ENCODE results near the gene ZACN.
A peak's percentile ranks its signal among the peaks of the same experiment; 100 is the strongest.

The ZACN gene

GRCh38 chr17:76102944-76103273, 23.9 kb downstream of the ZACN start:
- DNase-seq (ENCODE audit: low read depth in 2 of 2), result no peak

GRCh38 chr17:76103274-76104139, 24.5 kb downstream of the ZACN start, which contains the start of gene EXOC7:
EXOC7 (minus strand) TSS chr17:76103787; CDS start chr17:76103692, 95 bp downstream.
- DNase-seq (ENCODE audit: low read depth in 2 of 2), result peak; percentile 79 to 84

DNA sequence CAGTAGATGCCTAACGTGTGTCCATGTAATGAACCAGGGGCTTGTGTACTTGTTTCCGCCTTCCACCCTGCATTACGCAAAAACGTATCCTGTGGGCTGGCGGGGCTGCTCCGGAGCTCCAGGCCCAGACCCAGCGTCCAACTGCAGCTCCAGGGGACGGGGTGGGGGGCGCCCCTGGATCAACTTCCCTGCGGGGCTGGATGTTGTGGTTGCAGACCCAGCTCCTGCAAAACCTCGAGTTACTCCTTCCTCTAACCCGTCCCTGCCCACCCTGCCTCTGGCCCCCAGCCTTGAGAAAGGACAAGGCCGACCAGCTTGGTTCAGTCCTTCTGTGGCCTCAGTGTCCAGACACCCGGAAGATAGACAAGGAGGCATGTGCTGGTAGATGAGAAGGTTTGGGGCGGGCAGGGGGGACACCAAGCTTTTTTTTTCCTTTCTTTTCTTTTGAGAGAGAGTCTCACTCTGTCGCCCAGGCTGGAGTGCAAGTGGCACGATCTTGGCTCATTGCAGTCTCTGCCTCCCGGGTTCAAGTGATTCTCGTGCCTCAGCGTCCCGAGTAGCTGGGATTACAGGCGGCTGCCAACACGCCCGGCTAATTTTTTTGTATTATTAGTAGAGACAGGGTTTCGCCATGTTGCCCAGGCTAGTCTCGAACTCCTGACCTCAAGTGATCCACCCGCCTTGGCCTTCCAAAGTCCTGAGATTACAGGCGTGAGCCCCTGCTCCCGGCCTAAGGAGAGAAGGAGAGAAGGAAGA, 25.3 kb downstream of the ZACN start:
- DNase-seq (ENCODE audit: low read depth in 2 of 2), result no peak

GRCh38 chr17:76104896-76105231, 25.9 kb downstream of the ZACN start:
- no peak for DNase-seq (ENCODE audit: low read depth in 2 of 2)

GRCh38 chr17:76106703-76107102, 27.7 kb downstream of the ZACN start:
- no peak for DNase-seq (ENCODE audit: low read depth in 2 of 2)

DNA sequence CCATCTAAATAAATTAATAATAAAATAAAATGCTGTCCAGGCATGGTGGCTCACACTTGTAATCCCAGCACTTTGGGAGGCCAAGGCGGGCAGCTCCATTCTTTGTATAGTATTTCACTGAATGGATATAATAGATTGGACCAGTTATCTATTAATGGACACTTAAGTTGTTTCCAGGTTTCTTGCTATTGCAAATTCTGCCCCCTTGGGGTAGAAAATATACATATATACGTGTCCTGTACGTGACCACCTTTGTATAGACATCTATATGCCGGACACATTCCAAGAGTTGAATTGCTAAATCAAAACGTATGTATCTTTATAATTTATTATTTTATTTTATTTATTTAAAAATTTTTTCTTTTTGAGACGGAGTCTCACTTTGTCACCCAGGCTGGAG, 28.5 kb downstream of the ZACN start:
- DNase-seq (ENCODE audit: low read depth in 2 of 2), result no peak

- DNase-seq (ENCODE audit: low read depth in 2 of 2), result no peak
Measured at GRCh38 chr17:76111956-76112355, 33.0 kb downstream of the ZACN start.

DNA sequence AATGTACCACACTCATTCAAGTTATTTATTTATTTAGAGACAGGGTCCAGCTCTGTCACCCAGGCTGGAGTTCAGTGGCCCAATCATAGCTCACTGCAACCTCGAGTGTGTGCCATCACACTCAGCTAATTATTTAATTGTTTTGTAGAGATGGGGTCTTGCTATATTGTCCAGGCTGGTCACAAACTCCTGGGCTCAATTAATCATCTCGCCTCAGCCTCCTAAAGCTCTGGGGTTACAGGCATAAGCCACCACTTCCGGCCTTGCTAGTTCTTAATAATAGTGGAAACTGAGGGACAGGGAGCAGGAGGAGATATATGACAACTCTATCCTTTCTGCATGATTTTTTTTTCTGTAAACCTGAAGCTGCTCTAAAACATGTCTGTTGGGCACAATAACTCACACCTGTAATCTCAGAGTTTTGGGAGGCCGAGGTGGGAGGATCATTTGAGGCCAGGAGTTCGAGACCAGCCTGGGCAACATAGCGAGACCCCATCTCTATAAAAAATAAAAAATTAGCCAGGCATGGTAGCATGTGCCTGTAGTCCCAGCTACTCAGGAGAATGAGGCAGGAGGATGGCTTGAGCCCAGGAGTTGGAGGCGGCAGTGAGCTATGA, 36.3 kb downstream of the ZACN start:
- no peak for DNase-seq (ENCODE audit: low read depth in 2 of 2)

- no peak for DNase-seq (ENCODE audit: low read depth in 2 of 2)
Measured at GRCh38 chr17:76119409-76120371, 40.7 kb downstream of the ZACN start.

DNA sequence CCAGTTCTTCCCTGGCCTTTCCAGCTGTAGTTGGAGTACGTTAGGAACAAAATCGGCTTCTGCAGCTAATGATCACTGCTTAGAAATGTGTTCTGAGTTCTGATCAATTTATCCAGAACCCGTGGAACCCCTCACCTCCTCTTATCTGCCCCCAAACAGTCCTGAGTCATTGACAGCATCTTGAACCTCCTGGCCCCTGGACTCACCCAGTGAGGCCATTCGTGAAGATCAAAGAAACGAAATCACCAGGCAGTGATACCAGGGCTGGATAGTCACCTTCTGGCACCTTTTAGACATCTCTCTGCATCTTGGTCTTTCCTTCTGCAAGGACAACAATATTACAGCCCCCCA, 41.7 kb downstream of the ZACN start:
- no peak for DNase-seq (ENCODE audit: low read depth in 2 of 2)

DNA sequence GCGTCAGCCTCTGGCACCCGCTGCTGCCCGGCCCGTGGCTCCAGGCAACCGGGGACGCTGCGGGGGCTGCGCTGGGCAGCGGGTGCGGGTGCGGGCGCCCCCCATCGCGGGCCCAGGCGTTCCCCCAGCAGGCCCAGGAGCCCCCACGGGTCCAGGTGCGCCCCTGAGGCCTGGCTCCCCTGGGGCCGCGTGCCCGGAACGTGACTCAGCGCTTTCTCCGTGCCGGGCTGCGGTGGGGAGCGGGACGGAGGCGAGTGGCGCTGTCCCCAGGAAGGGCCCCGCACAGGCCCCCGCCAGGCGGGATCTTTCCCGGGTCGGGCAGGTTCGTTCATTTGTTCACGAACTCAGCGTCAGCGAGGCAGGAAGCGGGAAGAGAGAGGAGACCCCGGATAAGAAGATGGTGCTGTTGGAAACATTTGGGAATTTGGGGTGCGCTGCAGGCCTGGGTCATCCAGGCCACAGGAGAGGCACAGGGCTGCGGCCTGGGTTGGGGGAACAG, 43.0 kb downstream of the ZACN start:
- no peak for DNase-seq (ENCODE audit: low read depth in 2 of 2)

- no peak for DNase-seq (ENCODE audit: low read depth in 2 of 2)
Measured at GRCh38 chr17:76122431-76123190, 43.6 kb downstream of the ZACN start.

- no peak for DNase-seq (ENCODE audit: low read depth in 2 of 2)
Measured at GRCh38 chr17:76123191-76123499, 44.2 kb downstream of the ZACN start.

- DNase-seq (ENCODE audit: low read depth in 2 of 2), result no peak
Measured at GRCh38 chr17:76123749-76124581, 45.0 kb downstream of the ZACN start.

- DNase-seq (ENCODE audit: low read depth in 2 of 2), result no peak
Measured at GRCh38 chr17:76124582-76125390, 45.8 kb downstream of the ZACN start.

DNA sequence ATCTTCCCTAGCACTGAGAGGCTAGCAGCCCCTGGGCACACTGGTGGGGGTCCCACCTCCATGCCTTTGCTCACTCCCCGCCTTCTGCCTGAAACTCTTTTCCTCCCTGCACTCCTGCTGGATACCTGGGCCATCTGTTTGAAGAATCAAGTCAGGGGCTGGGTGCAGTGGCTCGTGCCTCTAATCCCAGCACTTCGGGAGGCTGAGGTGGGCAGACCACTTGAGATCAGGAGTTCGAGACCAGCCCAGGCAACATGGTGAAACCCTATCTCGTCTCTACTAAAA, 46.4 kb downstream of the ZACN start:
- DNase-seq (ENCODE audit: low read depth in 2 of 2), result no peak

- no peak for DNase-seq (ENCODE audit: low read depth in 2 of 2)
Measured at GRCh38 chr17:76125922-76126321, 46.9 kb downstream of the ZACN start.

DNA sequence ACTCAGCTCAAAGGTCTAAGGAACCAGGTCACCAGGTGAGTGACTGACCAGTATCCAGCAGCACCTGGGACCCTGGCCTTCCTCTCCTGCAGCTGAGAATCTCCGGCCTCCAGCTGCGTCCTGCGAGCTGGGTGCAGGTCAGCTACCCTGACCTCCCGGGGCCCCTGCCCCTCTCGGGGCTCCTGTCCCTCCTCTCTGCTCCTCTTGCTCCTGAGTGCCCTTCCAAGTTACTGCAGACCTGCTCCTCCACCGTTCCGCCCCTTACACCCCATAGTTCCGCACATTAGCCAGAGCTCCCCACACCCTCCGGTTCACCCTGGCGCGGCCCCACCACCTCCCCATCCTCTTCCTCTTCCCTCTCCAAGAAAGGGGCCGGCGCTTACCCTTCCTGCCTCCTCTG, 51.5 kb downstream of the ZACN start:
- DNase-seq (ENCODE audit: low read depth in 2 of 2), result no peak

DNA sequence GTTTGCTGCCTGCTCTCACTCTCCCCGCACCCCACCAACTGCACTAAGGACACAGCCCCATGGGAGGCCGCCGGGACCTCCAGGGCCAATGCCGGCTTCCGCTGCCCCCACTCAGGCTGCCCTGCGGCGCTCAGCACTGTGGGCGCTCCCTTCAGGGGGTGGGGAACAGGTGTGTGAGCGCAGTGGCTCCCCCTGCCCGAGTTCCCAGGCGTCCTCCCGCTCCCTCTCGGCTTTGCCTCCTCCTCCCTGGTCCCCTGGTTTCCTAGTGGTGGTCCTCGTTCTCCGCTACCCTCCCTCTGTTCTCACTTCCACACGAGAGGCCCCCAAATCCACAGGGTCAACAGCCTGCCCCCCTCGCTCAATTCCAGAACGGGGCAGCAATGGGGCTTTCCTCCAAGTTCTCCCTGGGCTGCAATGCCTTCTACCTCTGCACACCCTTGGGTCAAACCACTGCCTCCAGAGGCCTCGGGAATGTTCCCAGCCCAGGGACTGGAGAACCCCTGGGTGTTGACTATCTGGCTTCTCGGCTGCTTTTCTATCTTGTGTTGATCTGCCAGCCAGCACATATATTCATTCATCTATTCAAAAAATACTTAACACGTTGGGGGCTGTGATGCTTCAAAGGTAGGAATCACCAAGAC, 52.2 kb downstream of the ZACN start:
- DNase-seq (ENCODE audit: low read depth in 2 of 2), result no peak
